Suprapubic skin (tissue), 4 donors: Measurements from ENCODE around the gene NIPAL3. TPM values are rescaled to one million over a fixed set of nuclear protein-coding genes. Genes with fewer than 3 reads are reported as not detected.
"Not testable (repeated sequence)": the region's sequence is repeated elsewhere in the genome, so short reads cannot be mapped to it uniquely, and the experiment has no call there.

Experiments used
- DNase-seq, 2 donors: peaks; one replicate each; pipeline ENCODE4 v3.0.0-alpha.2; 2019; ENCODE audit warnings: low spot score in 2 of 2
- H3K27ac ChIP-seq: fragments of 200-600 bp; sonication (generic); one replicate; pipeline ENCODE4 v1.5.1; 2019
- H3K27me3 ChIP-seq: fragments of 200-600 bp; sonication (generic); one replicate; pipeline ENCODE4 v1.5.1; 2019
- H3K36me3 ChIP-seq: fragments of 200-600 bp; sonication (generic); one replicate; pipeline ENCODE4 v1.5.1; 2019
- H3K4me1 ChIP-seq: fragments of 200-600 bp; sonication (generic); one replicate; pipeline ENCODE4 v1.5.1; 2019
- H3K4me3 ChIP-seq: fragments of 200-600 bp; sonication (generic); one replicate; pipeline ENCODE4 v1.5.1; 2019; ENCODE audit warnings: mild to moderate bottlenecking
- H3K9me3 ChIP-seq: fragments of 200-600 bp; sonication (generic); one replicate; pipeline ENCODE4 v1.5.1; 2019
- EP300 ChIP-seq: sonication (generic); formaldehyde crosslinking; IDR thresholded peaks from one replicate; pipeline ENCODE4 v1.6.1; 2017; ENCODE audit warnings: antibody characterized with exemption
- POLR2A ChIP-seq, 2 donors: fragments of 450-650 bp; IDR thresholded peaks; one replicate each; pipeline ENCODE4 v1.6.1; 2017; ENCODE audit warnings: antibody characterized with exemption in 2 of 2, mild to moderate bottlenecking in 2 of 2, moderate library complexity in 2 of 2
- POLR2AphosphoS5 ChIP-seq, 3 donors: sonication (generic); formaldehyde crosslinking; IDR thresholded peaks; one replicate each; pipeline ENCODE4 v1.6.1; 2017; ENCODE audit warnings: antibody characterized with exemption in 3 of 3
- WGBS: methylation state at CpG from one replicate; pipeline ENCODE4 v1.1.5; 2018; 5-methylcytosine and 5-hydroxymethylcytosine counted together
- total RNA-seq, 4 donors: library from RNA; depleted of rRNA; stranded (reverse); fragments of >200 nt; gene quantifications; one replicate each; pipeline ENCODE4 v1.1.0, GENCODE V29; 2016
- TF ChIP-seq, protein P1 (sequence below), 2 donors: fragments of 200-600 bp in 1 of 2; fragments of 450-650 bp in 1 of 2; sonication (generic) in 1 of 2; IDR thresholded peaks; one replicate each; pipeline ENCODE4 v1.5.1; 2016 to 2019; ENCODE audit warnings: antibody characterized with exemption in 2 of 2, mild to moderate bottlenecking in 1 of 2, moderate library complexity in 1 of 2

NIPAL3 gene
- total RNA-seq, 4 donors from 2014 or later, result 42.4 to 75.4 (median 64.6) TPM

DNA sequence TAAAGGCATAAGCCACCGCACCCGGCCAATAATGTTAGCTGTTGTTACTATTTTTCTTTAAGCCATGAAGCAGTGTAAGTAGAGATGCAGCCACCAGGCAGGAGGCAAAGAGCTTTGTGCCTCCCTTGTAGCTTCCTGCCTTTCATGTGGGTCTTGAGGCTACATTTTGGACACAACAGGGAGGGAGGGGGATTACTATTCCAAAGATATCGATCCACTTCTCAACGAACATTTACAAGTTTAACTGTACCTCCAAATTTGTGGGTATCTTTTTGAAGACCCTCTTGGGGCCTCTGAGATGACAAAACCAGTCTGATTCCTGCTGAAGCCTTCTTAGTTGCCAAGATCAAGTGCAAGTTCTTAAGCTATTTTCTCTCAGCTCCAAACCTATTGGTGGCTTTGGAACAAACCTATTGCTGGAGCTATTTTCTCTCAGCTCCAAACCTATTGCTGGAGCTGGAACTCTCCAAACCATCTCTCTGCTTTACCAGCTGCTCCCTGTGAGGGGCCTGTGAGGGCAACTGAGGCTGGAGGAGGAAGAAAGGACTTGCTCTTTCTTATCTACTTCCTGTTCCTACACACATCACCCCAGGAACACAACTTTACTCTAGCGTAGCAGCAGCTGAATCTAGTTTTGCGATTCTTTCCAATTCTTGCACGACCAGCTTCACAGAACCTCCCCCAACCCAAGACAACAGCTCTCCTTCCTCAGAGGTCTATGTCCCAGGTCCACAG is 70.9 kb downstream of the NIPAL3 start:
- Histone ChIP-seq H3K36me3 (no peaks in the 10 kb centered on the region), H3K4me1 (no peaks in the 10 kb centered on the region), H3K27me3 (no peaks in the 10 kb centered on the region), H3K27ac (no peak overlapping the region), H3K4me3 (no peak overlapping the region), H3K9me3 (no peaks in the 10 kb centered on the region)
- 85% methylated on average over 7 of the region's 7 CpGs for WGBS
- DNase-seq, result peak in 1 of 2 donors; percentile 48
- TF ChIP-seq, protein P1, sequence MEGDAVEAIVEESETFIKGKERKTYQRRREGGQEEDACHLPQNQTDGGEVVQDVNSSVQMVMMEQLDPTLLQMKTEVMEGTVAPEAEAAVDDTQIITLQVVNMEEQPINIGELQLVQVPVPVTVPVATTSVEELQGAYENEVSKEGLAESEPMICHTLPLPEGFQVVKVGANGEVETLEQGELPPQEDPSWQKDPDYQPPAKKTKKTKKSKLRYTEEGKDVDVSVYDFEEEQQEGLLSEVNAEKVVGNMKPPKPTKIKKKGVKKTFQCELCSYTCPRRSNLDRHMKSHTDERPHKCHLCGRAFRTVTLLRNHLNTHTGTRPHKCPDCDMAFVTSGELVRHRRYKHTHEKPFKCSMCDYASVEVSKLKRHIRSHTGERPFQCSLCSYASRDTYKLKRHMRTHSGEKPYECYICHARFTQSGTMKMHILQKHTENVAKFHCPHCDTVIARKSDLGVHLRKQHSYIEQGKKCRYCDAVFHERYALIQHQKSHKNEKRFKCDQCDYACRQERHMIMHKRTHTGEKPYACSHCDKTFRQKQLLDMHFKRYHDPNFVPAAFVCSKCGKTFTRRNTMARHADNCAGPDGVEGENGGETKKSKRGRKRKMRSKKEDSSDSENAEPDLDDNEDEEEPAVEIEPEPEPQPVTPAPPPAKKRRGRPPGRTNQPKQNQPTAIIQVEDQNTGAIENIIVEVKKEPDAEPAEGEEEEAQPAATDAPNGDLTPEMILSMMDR (IDR thresholded peaks at IDR 0.05), result no peak
- TF ChIP-seq EP300, result no peak
- no peak for TF ChIP-seq POLR2AphosphoS5 (IDR thresholded peaks at IDR 0.05)

GRCh38 chr1:24487455-24487854 is 71.9 kb downstream of the NIPAL3 start:
- H3K4me1 ChIP-seq, result no peaks in the 10 kb centered on the region
- DNase-seq, result no peak
- WGBS, result 94% methylated on average over 9 of the region's 9 CpGs
- no peak overlapping the region for H3K27ac ChIP-seq
- TF ChIP-seq, protein P1 (IDR thresholded peaks at IDR 0.05), result no peak
- TF ChIP-seq POLR2AphosphoS5 (IDR thresholded peaks at IDR 0.05) (no peak), EP300 (no peak), POLR2A (IDR thresholded peaks at IDR 0.05) (no peak)
- no peaks in the 10 kb centered on the region for H3K27me3 ChIP-seq
- no peaks in the 10 kb centered on the region for H3K36me3 ChIP-seq
- H3K4me3 ChIP-seq, result no peak overlapping the region
- H3K9me3 ChIP-seq, result no peaks in the 10 kb centered on the region

DNA sequence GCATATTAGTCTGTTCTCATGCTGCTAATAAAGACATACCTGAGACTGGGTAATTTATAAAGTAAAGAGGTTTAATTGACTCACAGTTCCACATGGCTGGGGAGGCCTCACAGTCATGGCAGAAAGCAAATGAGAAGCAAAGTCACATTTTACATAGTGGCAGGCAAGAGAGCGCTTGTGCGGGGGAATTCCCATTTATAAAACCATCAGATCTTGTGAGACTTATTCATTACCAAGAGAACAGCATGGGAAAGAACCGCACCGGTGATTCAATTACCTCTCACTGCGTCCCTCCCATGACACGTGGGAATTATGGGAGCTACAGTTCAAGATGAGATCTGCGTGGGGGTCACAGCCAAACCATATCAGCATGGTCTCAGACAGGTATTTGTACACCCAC is 72.6 kb downstream of the NIPAL3 start:
- WGBS, result 76% methylated on average over 7 of the region's 7 CpGs
- not testable (repeated sequence) for H3K9me3 ChIP-seq, H3K4me1 ChIP-seq, H3K36me3 ChIP-seq, H3K27me3 ChIP-seq, H3K27ac ChIP-seq, DNase-seq, H3K4me3 ChIP-seq

- DNase-seq, result no peak
- H3K4me1 ChIP-seq, result no peaks in the 10 kb centered on the region
- no peaks in the 10 kb centered on the region for H3K36me3 ChIP-seq
- no peaks in the 10 kb centered on the region for H3K27me3 ChIP-seq
- no peak overlapping the region for H3K4me3 ChIP-seq
- TF ChIP-seq, protein P1 (IDR thresholded peaks at IDR 0.05), result no peak
- TF ChIP-seq POLR2A (IDR thresholded peaks at IDR 0.05), result no peak
- TF ChIP-seq POLR2AphosphoS5 (IDR thresholded peaks at IDR 0.05), result no peak
- no peak for TF ChIP-seq EP300
- no peak overlapping the region for H3K27ac ChIP-seq
- WGBS, result 94% methylated on average over 13 of the region's 13 CpGs
- H3K9me3 ChIP-seq, result no peaks in the 10 kb centered on the region
These were observed 74.1 kb downstream of the NIPAL3 start for GRCh38 chr1:24489674-24490073.

DNA sequence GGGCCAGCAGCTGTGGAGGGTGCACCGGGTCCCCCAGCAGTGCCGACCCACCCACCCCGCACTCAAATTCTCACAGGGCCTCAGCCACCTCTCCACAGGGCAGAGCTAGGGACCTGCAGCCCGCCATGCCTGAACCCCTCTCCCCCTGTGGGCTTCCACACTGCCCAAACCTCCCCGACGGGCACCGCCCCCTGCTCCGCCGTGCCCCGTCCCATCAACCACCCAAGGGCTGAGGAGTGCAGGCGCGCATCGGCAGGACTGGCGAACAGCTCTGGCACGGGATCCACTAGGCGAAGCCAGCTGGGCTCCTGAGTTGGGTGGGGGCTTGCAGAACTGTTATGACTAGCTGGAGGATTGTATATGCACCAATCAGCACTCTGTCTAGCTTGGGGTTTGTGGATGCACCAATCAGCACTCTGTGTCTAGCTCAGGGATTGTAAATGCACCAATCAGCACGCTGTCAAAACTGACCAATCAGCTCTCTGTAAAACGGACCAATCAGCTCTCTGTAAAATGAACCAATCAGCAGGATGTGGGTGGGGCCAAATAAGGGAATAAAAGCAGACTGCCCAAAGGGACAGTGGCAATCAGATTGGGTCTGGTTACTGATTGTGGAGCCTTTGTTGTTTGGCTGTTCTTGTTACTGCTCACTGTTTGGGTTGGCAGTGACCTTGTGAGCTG is 74.6 kb downstream of the NIPAL3 start:
- no peak for DNase-seq
- Histone ChIP-seq H3K4me1 (no peaks in the 10 kb centered on the region), H3K4me3 (no peak overlapping the region), H3K36me3 (no peaks in the 10 kb centered on the region), H3K9me3 (no peaks in the 10 kb centered on the region), H3K27me3 (no peaks in the 10 kb centered on the region), H3K27ac (no peak overlapping the region)
- 98% methylated on average over 18 of the region's 18 CpGs for WGBS
- TF ChIP-seq, protein P1 (IDR thresholded peaks at IDR 0.05), result no peak
- TF ChIP-seq EP300, result no peak
- no peak for TF ChIP-seq POLR2AphosphoS5 (IDR thresholded peaks at IDR 0.05)
- TF ChIP-seq POLR2A (IDR thresholded peaks at IDR 0.05), result no peak
